Keratinocyte (primary cell): ENCODE results near the gene EBNA1BP2. TPM values are rescaled to one million over a fixed set of nuclear protein-coding genes. Genes with fewer than 3 reads are reported as not detected.

Source experiments
- DNase-seq: peaks from one replicate; pipeline ENCODE4 v3.0.0-alpha.2; 2011; ENCODE audit warnings: low read depth, missing footprints, low spot score
- FAIRE-seq: peaks from 2 replicates; lab custom pipeline; 2011; peaks lifted over from hg19 to GRCh38; lab: Jason Lieb, UNC
- H2AFZ ChIP-seq: 2 replicates; pipeline ENCODE4 v1.6.0; 2012; ENCODE audit warnings: low read length, control low read depth, inconsistent platforms; ENCODE audit not compliant: control insufficient read depth
- H3K27ac ChIP-seq: 2 replicates; pipeline ENCODE4 v1.5.1; 2011; ENCODE audit warnings: low read length; ENCODE audit not compliant: control insufficient read depth, insufficient read depth
- H3K27me3 ChIP-seq: 3 replicates; pipeline ENCODE4 v1.6.0; 2011; ENCODE audit warnings: low read length; ENCODE audit not compliant: control insufficient read depth, insufficient read depth; ENCODE audit errors: extremely low read depth
- H3K36me3 ChIP-seq, 2 experiments: 2 replicates in 1 of 2; 3 replicates in 1 of 2; pipeline ENCODE4 v1.5.1; 2011; ENCODE audit warnings: low read length in 2 of 2, mild to moderate bottlenecking in 1 of 2; ENCODE audit not compliant: control insufficient read depth in 2 of 2, insufficient read depth in 2 of 2; ENCODE audit errors: extremely low read depth in 1 of 2
- H3K4me1 ChIP-seq: 3 replicates; pipeline ENCODE4 v1.5.1; 2011; ENCODE audit warnings: low read length; ENCODE audit not compliant: control insufficient read depth, insufficient read depth; ENCODE audit errors: extremely low read depth
- H3K4me2 ChIP-seq: 3 replicates; pipeline ENCODE4 v1.6.0; 2011; ENCODE audit warnings: low read depth, low read length; ENCODE audit not compliant: control insufficient read depth, insufficient read depth; ENCODE audit errors: extremely low read depth
- H3K4me3 ChIP-seq, 3 experiments: fragments of 200-600 bp in 1 of 3; sonication (generic) in 1 of 3; 2 replicates in 2 of 3; 3 replicates in 1 of 3; pipeline ENCODE4 v1.5.1; 2011 to 2016; ENCODE audit warnings: low read length in 3 of 3, mild to moderate bottlenecking in 3 of 3, control low read depth in 2 of 3, inconsistent platforms in 1 of 3, low read depth in 1 of 3, mixed read lengths in 1 of 3, mixed run types in 1 of 3, moderate library complexity in 1 of 3; ENCODE audit not compliant: control insufficient read depth in 2 of 3, insufficient read depth in 2 of 3; ENCODE audit errors: extremely low read depth in 1 of 3
- H3K79me2 ChIP-seq: 2 replicates; pipeline ENCODE4 v1.6.0; 2012; ENCODE audit warnings: low read length; ENCODE audit not compliant: control insufficient read depth, insufficient read depth
- H3K9ac ChIP-seq: 3 replicates; pipeline ENCODE4 v1.6.0; 2011; ENCODE audit warnings: low read length; ENCODE audit not compliant: control insufficient read depth, insufficient read depth; ENCODE audit errors: extremely low read depth
- H3K9me1 ChIP-seq: 3 replicates; pipeline ENCODE4 v1.6.0; 2011; ENCODE audit warnings: low read length; ENCODE audit not compliant: control insufficient read depth, insufficient read depth; ENCODE audit errors: extremely low read depth
- H3K9me3 ChIP-seq: 2 replicates; pipeline ENCODE4 v1.5.1; 2012; ENCODE audit warnings: low read depth, low read length; ENCODE audit not compliant: control insufficient read depth
- H4K20me1 ChIP-seq: 3 replicates; pipeline ENCODE4 v1.6.0; 2011; ENCODE audit warnings: low read length; ENCODE audit not compliant: control insufficient read depth, insufficient read depth; ENCODE audit errors: extremely low read depth
- EZH2 ChIP-seq: IDR thresholded peaks from one replicate; pipeline ENCODE4 v1.6.1; 2012; ENCODE audit warnings: inconsistent platforms, mild to moderate bottlenecking, low read length, moderate library complexity
- dilution Hi-C: fragments of 300-500 bp; cut with MboI; formaldehyde crosslinking; loops from one replicate; pipeline ENCODE4 v1.7.0; 2020; ENCODE audit warnings: low sequenced_read_pairs; ENCODE audit not compliant: extremely low pct_ligation_motif_present
- polyA plus RNA-seq, 5 experiments: library from polyadenylated mRNA; depleted of rRNA in 3 of 5; stranded (reverse) in 3 of 5; stranded (forward) in 1 of 5; unstranded in 1 of 5; fragments of >200 nt; gene quantifications; 1 replicate in 1 of 5; 2 replicates in 3 of 5; 3 replicates in 1 of 5; pipeline versions ENCODE4 v1.2.1 to v1.2.3, GENCODE V29; 2011 to 2012; ENCODE audit warnings: missing spikeins in 2 of 5, low read depth in 1 of 5, low replicate concordance in 1 of 5
- TF ChIP-seq, protein P1 (sequence below), 3 experiments: IDR thresholded peaks in 1 of 3; conservative IDR thresholded peaks in 1 of 3; optimal IDR thresholded peaks in 1 of 3; 2 replicates in 2 of 3; 3 replicates in 1 of 3; pipeline versions ENCODE3 to v1.5.1; 2011; ENCODE audit warnings: low read length in 3 of 3, mild to moderate bottlenecking in 3 of 3, moderate library complexity in 2 of 3, control low read depth in 1 of 3, inconsistent platforms in 1 of 3; ENCODE audit not compliant: insufficient read depth in 2 of 3; ENCODE audit errors: extremely low read depth in 1 of 3

EBNA1BP2 gene
- polyA plus RNA-seq, 1 donor (not counting 4 experiments of a cell fraction or from before 2014, with no cell fraction given) = 122 TPM

DNA sequence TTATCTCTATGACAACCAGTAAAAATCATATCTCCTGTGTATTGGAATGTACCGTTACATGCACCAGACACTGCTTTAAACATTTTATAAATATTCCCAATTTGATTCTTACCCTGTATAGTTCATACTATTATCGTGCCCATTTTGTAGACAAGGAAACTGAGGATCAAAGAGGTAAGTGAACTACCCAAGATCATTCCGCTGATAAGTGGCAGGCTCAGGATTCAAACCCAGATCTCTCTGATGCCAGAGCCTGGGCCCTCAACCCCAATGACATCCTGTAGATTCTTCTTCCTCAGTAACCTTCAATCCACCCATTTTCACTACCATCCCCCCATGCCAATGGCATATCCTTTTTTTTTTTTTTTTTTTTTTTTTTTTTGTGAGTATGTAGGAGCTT, 12.3 kb upstream of the EBNA1BP2 start:
- H4K20me1 ChIP-seq = no peaks in the 10 kb centered on the region
- DNase-seq (no peak), FAIRE-seq (no peak)
- no peaks in the 10 kb centered on the region for H3K9me1 ChIP-seq
- dilution Hi-C loops = no loop called here
- H3K27me3 ChIP-seq = no peaks in the 10 kb centered on the region
- no peaks in the 10 kb centered on the region for H3K4me1 ChIP-seq
- TF ChIP-seq, protein P1, sequence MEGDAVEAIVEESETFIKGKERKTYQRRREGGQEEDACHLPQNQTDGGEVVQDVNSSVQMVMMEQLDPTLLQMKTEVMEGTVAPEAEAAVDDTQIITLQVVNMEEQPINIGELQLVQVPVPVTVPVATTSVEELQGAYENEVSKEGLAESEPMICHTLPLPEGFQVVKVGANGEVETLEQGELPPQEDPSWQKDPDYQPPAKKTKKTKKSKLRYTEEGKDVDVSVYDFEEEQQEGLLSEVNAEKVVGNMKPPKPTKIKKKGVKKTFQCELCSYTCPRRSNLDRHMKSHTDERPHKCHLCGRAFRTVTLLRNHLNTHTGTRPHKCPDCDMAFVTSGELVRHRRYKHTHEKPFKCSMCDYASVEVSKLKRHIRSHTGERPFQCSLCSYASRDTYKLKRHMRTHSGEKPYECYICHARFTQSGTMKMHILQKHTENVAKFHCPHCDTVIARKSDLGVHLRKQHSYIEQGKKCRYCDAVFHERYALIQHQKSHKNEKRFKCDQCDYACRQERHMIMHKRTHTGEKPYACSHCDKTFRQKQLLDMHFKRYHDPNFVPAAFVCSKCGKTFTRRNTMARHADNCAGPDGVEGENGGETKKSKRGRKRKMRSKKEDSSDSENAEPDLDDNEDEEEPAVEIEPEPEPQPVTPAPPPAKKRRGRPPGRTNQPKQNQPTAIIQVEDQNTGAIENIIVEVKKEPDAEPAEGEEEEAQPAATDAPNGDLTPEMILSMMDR (optimal IDR thresholded peaks at IDR 0.05 in 1 of 3, IDR thresholded peaks at IDR 0.05 in 1 of 3, conservative IDR thresholded peaks at IDR 0.05 in 1 of 3; ENCODE audit: extremely low read depth in 1 of 3, insufficient read depth in 2 of 3, low read length in 3 of 3) = no peak
- no peak for TF ChIP-seq EZH2
- H3K27ac ChIP-seq = no peak overlapping the region
- H3K9ac ChIP-seq = no peak overlapping the region
- no peak overlapping the region for H3K4me2 ChIP-seq
- no peak overlapping the region for H3K4me3 ChIP-seq
- no peaks in the 10 kb centered on the region for H3K9me3 ChIP-seq
- H2AFZ ChIP-seq = no peak overlapping the region
- H3K36me3 ChIP-seq = no peaks in the 10 kb centered on the region
- no peaks in the 10 kb centered on the region for H3K79me2 ChIP-seq

GRCh38 chr1:43177691-43178090, 5.6 kb upstream of the EBNA1BP2 start:
- Histone ChIP-seq H3K79me2 (no peaks in the 10 kb centered on the region), H3K36me3 (no peaks in the 10 kb centered on the region), H3K9ac (no peak overlapping the region), H3K4me1 (no peaks in the 10 kb centered on the region), H3K27me3 (no peaks in the 10 kb centered on the region), H3K4me3 (no peak overlapping the region), H2AFZ (no peak overlapping the region), H3K27ac (no peak overlapping the region), H3K9me1 (no peaks in the 10 kb centered on the region), H4K20me1 (no peaks in the 10 kb centered on the region), H3K4me2 (no peak overlapping the region), H3K9me3 (no peaks in the 10 kb centered on the region)
- TF ChIP-seq EZH2 = no peak
- TF ChIP-seq, protein P1 (optimal IDR thresholded peaks at IDR 0.05 in 1 of 3, IDR thresholded peaks at IDR 0.05 in 1 of 3, conservative IDR thresholded peaks at IDR 0.05 in 1 of 3; ENCODE audit: extremely low read depth in 1 of 3, insufficient read depth in 2 of 3, low read length in 3 of 3) = no peak
- no peak for FAIRE-seq
- DNase-seq = no peak
- dilution Hi-C loops = no loop called here
